BLaER1 (cell line): ENCODE data around the gene SLC25A47.
"Not testable (repeated sequence)": the region's sequence is repeated elsewhere in the genome, so short reads cannot be mapped to it uniquely, and the experiment has no call there.

ENCODE experiments used
- H3K27ac ChIP-seq: shearing (Covaris generic); formaldehyde crosslinking; 2 replicates; pipeline ENCODE4 v1.8.1; 2022
- H3K27me3 ChIP-seq: shearing (Covaris generic); formaldehyde crosslinking; 2 replicates; pipeline ENCODE4 v1.8.1; 2022
- H3K36me3 ChIP-seq: shearing (Covaris generic); formaldehyde crosslinking; 2 replicates; pipeline ENCODE4 v1.8.1; 2022
- H3K4me1 ChIP-seq: shearing (Covaris generic); formaldehyde crosslinking; 2 replicates; pipeline ENCODE4 v1.8.1; 2022
- H3K4me2 ChIP-seq: shearing (Covaris generic); formaldehyde crosslinking; 2 replicates; pipeline ENCODE4 v1.8.1; 2022
- H3K4me3 ChIP-seq: shearing (Covaris generic); formaldehyde crosslinking; 2 replicates; pipeline ENCODE4 v1.8.1; 2022
- H3K9ac ChIP-seq: shearing (Covaris generic); formaldehyde crosslinking; 2 replicates; pipeline ENCODE4 v1.8.1; 2022
- H3K9me3 ChIP-seq: shearing (Covaris generic); formaldehyde crosslinking; 2 replicates; pipeline ENCODE4 v1.8.1; 2022
- H4K20me1 ChIP-seq: shearing (Covaris generic); formaldehyde crosslinking; 2 replicates; pipeline ENCODE4 v1.8.1; 2022
- Cebpa-rat ChIP-seq: shearing (Covaris generic); IDR thresholded peaks from 2 replicates; pipeline ENCODE4 v1.8.1; 2022

The SLC25A47 gene

GRCh38 chr14:100323121-100323941 is at the start of gene SLC25A47:
Gene SLC25A47 (plus strand): TSS chr14:100323339. CDS start chr14:100323415, 76 bp downstream.
- no peak within 1 kb of the TSS for H3K27ac ChIP-seq
- no peak within 1 kb of the TSS for H3K4me3 ChIP-seq
- no peak within 1 kb of the TSS for H3K9ac ChIP-seq
- H3K4me1 ChIP-seq: peaks cover 19% of the 10 kb centered on the region
- no peaks in the 10 kb centered on the region for H3K9me3 ChIP-seq
- H3K36me3 ChIP-seq: no peaks in the 10 kb centered on the region
- H4K20me1 ChIP-seq: no peaks in the 10 kb centered on the region
- no peak within 1 kb of the TSS for H3K4me2 ChIP-seq
- H3K27me3 ChIP-seq: no peaks in the 10 kb centered on the region
- TF ChIP-seq Cebpa-rat: no peak

GRCh38 chr14:100274250-100274649 is 48.9 kb upstream of the SLC25A47 start:
- Histone ChIP-seq H3K36me3 (peaks cover 71% of the 10 kb centered on the region), H3K4me2 (no peak overlapping the region)

GRCh38 chr14:100275214-100275613 is 47.9 kb upstream of the SLC25A47 start:
- no peak overlapping the region for H3K9ac ChIP-seq
- no peak overlapping the region for H3K4me2 ChIP-seq
- no peak overlapping the region for H3K27ac ChIP-seq
- H3K9me3 ChIP-seq: no peaks in the 10 kb centered on the region
- peaks cover 33% of the 10 kb centered on the region for H3K4me1 ChIP-seq
- peaks cover 73% of the 10 kb centered on the region for H3K36me3 ChIP-seq
- H3K27me3 ChIP-seq: no peaks in the 10 kb centered on the region
- no peak for TF ChIP-seq Cebpa-rat
- H3K4me3 ChIP-seq: no peak overlapping the region
- peaks cover 100% of the 10 kb centered on the region for H4K20me1 ChIP-seq

More at GRCh38 chr14:100274250-100274649, 48.9 kb upstream of the SLC25A47 start:
- H3K4me1 ChIP-seq: peaks cover 23% of the 10 kb centered on the region
- H3K27me3 ChIP-seq: no peaks in the 10 kb centered on the region
- peaks cover 100% of the 10 kb centered on the region for H4K20me1 ChIP-seq
- H3K27ac ChIP-seq: no peak overlapping the region
- no peaks in the 10 kb centered on the region for H3K9me3 ChIP-seq
- no peak for TF ChIP-seq Cebpa-rat
- no peak overlapping the region for H3K4me3 ChIP-seq
- no peak overlapping the region for H3K9ac ChIP-seq

- no peak for TF ChIP-seq Cebpa-rat
- Histone ChIP-seq H3K4me1 (peaks cover 67% of the 10 kb centered on the region), H3K9me3 (no peaks in the 10 kb centered on the region), H4K20me1 (peaks cover 100% of the 10 kb centered on the region), H3K27me3 (no peaks in the 10 kb centered on the region), H3K4me3 (no peak overlapping the region), H3K36me3 (peaks cover 77% of the 10 kb centered on the region), H3K27ac (no peak overlapping the region), H3K9ac (no peak overlapping the region), H3K4me2 (peak overlapping the region; percentile 58)
Measured at GRCh38 chr14:100278702-100279101, 44.4 kb upstream of the SLC25A47 start.

- peak overlapping the region; percentile 58; the same call in 1 of the 2 replicates for H3K4me2 ChIP-seq
- no peak for TF ChIP-seq Cebpa-rat
- no peak overlapping the region for H3K27ac ChIP-seq
- H3K9me3 ChIP-seq: no peaks in the 10 kb centered on the region
- no peaks in the 10 kb centered on the region for H3K27me3 ChIP-seq
- H3K4me1 ChIP-seq: peaks cover 72% of the 10 kb centered on the region
- peaks cover 100% of the 10 kb centered on the region for H4K20me1 ChIP-seq
- peaks cover 73% of the 10 kb centered on the region for H3K36me3 ChIP-seq
- no peak overlapping the region for H3K4me3 ChIP-seq
- no peak overlapping the region for H3K9ac ChIP-seq
Measured at GRCh38 chr14:100279133-100279532, 44.0 kb upstream of the SLC25A47 start.

- peaks cover 100% of the 10 kb centered on the region for H4K20me1 ChIP-seq
- peaks cover 69% of the 10 kb centered on the region for H3K36me3 ChIP-seq
- H3K27ac ChIP-seq: no peak overlapping the region
- H3K27me3 ChIP-seq: no peaks in the 10 kb centered on the region
- no peak for TF ChIP-seq Cebpa-rat
- peaks cover 76% of the 10 kb centered on the region for H3K4me1 ChIP-seq
- H3K4me2 ChIP-seq: peak overlapping the region; percentile 77; the same call in 1 of the 2 replicates
- no peak overlapping the region for H3K4me3 ChIP-seq
- H3K9me3 ChIP-seq: no peaks in the 10 kb centered on the region
- H3K9ac ChIP-seq: no peak overlapping the region
Measured at GRCh38 chr14:100279563-100279962, 43.6 kb upstream of the SLC25A47 start.

- H3K27me3 ChIP-seq: no peaks in the 10 kb centered on the region
- H3K27ac ChIP-seq: peak overlapping the region; percentile 29; the same call in 1 of the 2 replicates
- peaks cover 51% of the 10 kb centered on the region for H3K36me3 ChIP-seq
- H4K20me1 ChIP-seq: peaks cover 84% of the 10 kb centered on the region
- H3K9ac ChIP-seq: peak overlapping the region; percentile 66
- H3K9me3 ChIP-seq: no peaks in the 10 kb centered on the region
- no peak for TF ChIP-seq Cebpa-rat
- peak overlapping the region; percentile 77 for H3K4me2 ChIP-seq
- H3K4me1 ChIP-seq: peaks cover 94% of the 10 kb centered on the region
- H3K4me3 ChIP-seq: no peak overlapping the region
Measured at GRCh38 chr14:100281286-100282082, 41.7 kb upstream of the SLC25A47 start.

GRCh38 chr14:100282083-100282350 is 41.1 kb upstream of the SLC25A47 start:
- Histone ChIP-seq H3K36me3 (peaks cover 45% of the 10 kb centered on the region), H3K27ac (no peak overlapping the region)
- no peak for TF ChIP-seq Cebpa-rat

GRCh38 chr14:100282766-100283419 is 40.2 kb upstream of the SLC25A47 start:
- H3K4me1 ChIP-seq: peaks cover 98% of the 10 kb centered on the region
- no peak overlapping the region for H3K9ac ChIP-seq
- H3K4me3 ChIP-seq: no peak overlapping the region
- TF ChIP-seq Cebpa-rat: no peak
- no peaks in the 10 kb centered on the region for H3K27me3 ChIP-seq
- H3K27ac ChIP-seq: no peak overlapping the region
- no peaks in the 10 kb centered on the region for H3K9me3 ChIP-seq
- no peak overlapping the region for H3K4me2 ChIP-seq
- H3K36me3 ChIP-seq: peaks cover 37% of the 10 kb centered on the region
- peaks cover 83% of the 10 kb centered on the region for H4K20me1 ChIP-seq

More at GRCh38 chr14:100282083-100282350, 41.1 kb upstream of the SLC25A47 start:
- no peaks in the 10 kb centered on the region for H3K9me3 ChIP-seq
- no peaks in the 10 kb centered on the region for H3K27me3 ChIP-seq
- H3K9ac ChIP-seq: peak overlapping the region; percentile 66; the same call in 1 of the 2 replicates
- no peak overlapping the region for H3K4me3 ChIP-seq
- peak overlapping the region; percentile 77 for H3K4me2 ChIP-seq
- H4K20me1 ChIP-seq: peaks cover 84% of the 10 kb centered on the region
- H3K4me1 ChIP-seq: peaks cover 98% of the 10 kb centered on the region

GRCh38 chr14:100283436-100283835 is 39.7 kb upstream of the SLC25A47 start:
- not testable (repeated sequence) for H3K9me3 ChIP-seq, H3K4me2 ChIP-seq, H3K27ac ChIP-seq, H3K9ac ChIP-seq, H3K4me3 ChIP-seq, H3K27me3 ChIP-seq
- H3K36me3 ChIP-seq: peaks cover 37% of the 10 kb centered on the region
- H4K20me1 ChIP-seq: peaks cover 80% of the 10 kb centered on the region
- H3K4me1 ChIP-seq: peaks cover 98% of the 10 kb centered on the region
